ENCODE results near the gene SYTL1.

The SYTL1 gene

DNA sequence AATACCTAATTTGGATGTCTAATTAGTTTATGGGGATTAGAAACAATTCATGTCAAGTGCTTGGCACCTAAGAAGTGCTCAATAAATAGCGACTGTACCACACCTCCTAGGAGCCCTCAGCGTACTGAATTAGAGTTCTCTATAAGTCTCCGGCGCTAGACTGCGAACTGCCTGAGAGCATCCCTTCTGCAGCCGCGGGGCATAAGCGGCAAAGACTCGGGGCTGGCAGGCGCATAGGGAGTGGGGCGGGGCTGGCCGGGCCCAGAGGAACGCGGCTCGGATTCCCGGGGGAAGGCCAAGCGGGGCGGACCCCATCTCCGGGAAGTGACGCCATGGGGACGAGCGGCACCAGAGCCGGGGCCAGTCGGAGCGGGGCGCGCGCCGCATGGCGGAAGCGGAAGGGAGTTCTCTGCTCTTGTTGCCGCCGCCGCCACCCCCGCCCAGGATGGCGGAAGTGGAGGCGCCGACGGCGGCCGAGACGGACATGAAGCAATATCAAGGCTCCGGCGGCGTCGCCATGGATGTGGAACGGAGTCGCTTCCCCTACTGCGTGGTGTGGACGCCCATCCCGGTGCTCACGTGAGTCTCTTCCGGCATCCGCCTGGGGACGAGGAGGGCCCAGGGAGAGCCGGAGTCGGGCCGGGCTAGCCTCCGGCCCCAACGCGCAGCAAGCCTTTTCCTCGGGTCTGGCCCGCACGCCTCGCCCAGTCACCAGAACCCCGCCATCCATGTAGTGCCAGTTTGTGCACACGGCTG lies 19.8 kb upstream of the SYTL1 start, which contains the start of gene TMEM222:
TSS of gene TMEM222 (plus strand) at position 351 of the 756 bp plus-strand sequence. CDS start at position 386, 35 bp downstream.
- no peak for TF ChIP-seq CTCF (IDR thresholded peaks at IDR 0.05; ENCODE audit: borderline replicate concordance, extremely low read depth, low read length, poor library complexity, severe bottlenecking)
- no peak for TF ChIP-seq EZH2 (IDR thresholded peaks at IDR 0.05; ENCODE audit: borderline replicate concordance, low read depth, low read length, severe bottlenecking)
- Histone ChIP-seq H4K20me1 (ENCODE audit: insufficient read depth, low read length) (peaks cover 20% of the 10 kb centered on the region), H3K9ac (ENCODE audit: low read depth, low read length) (peak within 1 kb of the TSS; percentile 95), H3K27me3 (ENCODE audit: insufficient read depth, low read length, poor library complexity) (no peaks in the 10 kb centered on the region), H3K27ac (ENCODE audit: low read length) (peak within 1 kb of the TSS; percentile 93), H3K4me1 (ENCODE audit: insufficient read depth, low read length) (peaks cover 44% of the 10 kb centered on the region), H3K9me3 (ENCODE audit: insufficient read depth, low read length, severe bottlenecking) (no peaks in the 10 kb centered on the region), H3K36me3 (ENCODE audit: insufficient read depth, low read length) (peaks cover 34% of the 10 kb centered on the region), H3K79me2 (ENCODE audit: insufficient read depth, low read length) (peaks cover 51% of the 10 kb centered on the region), H2AFZ (ENCODE audit: low read depth, low read length) (peak within 1 kb of the TSS; percentile 100), H3K4me3 (ENCODE audit: low read depth in 1 of 2, low read length in 2 of 2) (peak within 1 kb of the TSS; percentile 87 to 94), H3K4me2 (ENCODE audit: insufficient read depth, low read length) (peak within 1 kb of the TSS; percentile 83)
- DNase-seq: peak; percentile 98
- peak; percentile 94 for ATAC-seq (ENCODE audit: insufficient read depth, low read depth)

GRCh38 chr1:27322569-27323240 lies 19.1 kb upstream of the SYTL1 start:
- H3K9ac ChIP-seq (ENCODE audit: low read depth, low read length): peak overlapping the region; percentile 95
- peaks cover 44% of the 10 kb centered on the region for H3K4me1 ChIP-seq (ENCODE audit: insufficient read depth, low read length)
- H3K4me2 ChIP-seq (ENCODE audit: insufficient read depth, low read length): peak overlapping the region; percentile 83
- H3K9me3 ChIP-seq (ENCODE audit: insufficient read depth, low read length, severe bottlenecking): no peaks in the 10 kb centered on the region
- H3K4me3 ChIP-seq (ENCODE audit: low read depth in 1 of 2, low read length in 2 of 2): peak overlapping the region; percentile 87 to 94
- DNase-seq: no peak
- TF ChIP-seq CTCF (IDR thresholded peaks at IDR 0.05; ENCODE audit: borderline replicate concordance, extremely low read depth, low read length, poor library complexity, severe bottlenecking) (no peak), EZH2 (IDR thresholded peaks at IDR 0.05; ENCODE audit: borderline replicate concordance, low read depth, low read length, severe bottlenecking) (no peak)
- ATAC-seq (ENCODE audit: insufficient read depth, low read depth): no peak
- H4K20me1 ChIP-seq (ENCODE audit: insufficient read depth, low read length): peaks cover 24% of the 10 kb centered on the region
- peak overlapping the region; percentile 93 for H3K27ac ChIP-seq (ENCODE audit: low read length)
- H3K27me3 ChIP-seq (ENCODE audit: insufficient read depth, low read length, poor library complexity): no peaks in the 10 kb centered on the region
- peaks cover 41% of the 10 kb centered on the region for H3K36me3 ChIP-seq (ENCODE audit: insufficient read depth, low read length)
- peaks cover 58% of the 10 kb centered on the region for H3K79me2 ChIP-seq (ENCODE audit: insufficient read depth, low read length)
- peak overlapping the region; percentile 89 for H2AFZ ChIP-seq (ENCODE audit: low read depth, low read length)

GRCh38 chr1:27325286-27325685 lies 16.5 kb upstream of the SYTL1 start:
- Histone ChIP-seq H2AFZ (ENCODE audit: low read depth, low read length) (no peak overlapping the region), H3K9ac (ENCODE audit: low read depth, low read length) (no peak overlapping the region), H3K4me2 (ENCODE audit: insufficient read depth, low read length) (peak overlapping the region; percentile 41; the same call in 1 of the 2 replicates), H3K4me3 (ENCODE audit: low read depth in 1 of 2, low read length in 2 of 2) (no peak overlapping the region), H4K20me1 (ENCODE audit: insufficient read depth, low read length) (peaks cover 38% of the 10 kb centered on the region), H3K79me2 (ENCODE audit: insufficient read depth, low read length) (peaks cover 78% of the 10 kb centered on the region), H3K36me3 (ENCODE audit: insufficient read depth, low read length) (peaks cover 57% of the 10 kb centered on the region), H3K9me3 (ENCODE audit: insufficient read depth, low read length, severe bottlenecking) (no peaks in the 10 kb centered on the region), H3K4me1 (ENCODE audit: insufficient read depth, low read length) (peaks cover 44% of the 10 kb centered on the region), H3K27me3 (ENCODE audit: insufficient read depth, low read length, poor library complexity) (no peaks in the 10 kb centered on the region), H3K27ac (ENCODE audit: low read length) (no peak overlapping the region)
- no peak for TF ChIP-seq EZH2 (IDR thresholded peaks at IDR 0.05; ENCODE audit: borderline replicate concordance, low read depth, low read length, severe bottlenecking)
- no peak for TF ChIP-seq CTCF (IDR thresholded peaks at IDR 0.05; ENCODE audit: borderline replicate concordance, extremely low read depth, low read length, poor library complexity, severe bottlenecking)
- DNase-seq (no peak), ATAC-seq (ENCODE audit: insufficient read depth, low read depth) (no peak)
